ENCODE measurements around the gene ZNF621.

Gene ZNF621

GRCh38 chr3:40572588-40572987 is 47.8 kb downstream of the ZNF621 start:
- no peak overlapping the region for H3K4me3 ChIP-seq (ENCODE audit: low read depth, low read length)
- TF ChIP-seq CTCF (IDR thresholded peaks at IDR 0.05; ENCODE audit: low read depth, low read length) = no peak

- TF ChIP-seq CTCF (IDR thresholded peaks at IDR 0.05; ENCODE audit: low read depth, low read length) = no peak
- H3K4me3 ChIP-seq (ENCODE audit: low read depth, low read length) = no peak overlapping the region
Measured at GRCh38 chr3:40574050-40574449, 49.3 kb downstream of the ZNF621 start.

GRCh38 chr3:40574661-40575060 is 49.9 kb downstream of the ZNF621 start:
- H3K4me3 ChIP-seq (ENCODE audit: low read depth, low read length) = no peak overlapping the region
- no peak for TF ChIP-seq CTCF (IDR thresholded peaks at IDR 0.05; ENCODE audit: low read depth, low read length)

- TF ChIP-seq CTCF (IDR thresholded peaks at IDR 0.05; ENCODE audit: low read depth, low read length) = no peak
- no peak overlapping the region for H3K4me3 ChIP-seq (ENCODE audit: low read depth, low read length)
Measured at GRCh38 chr3:40576396-40576795, 51.6 kb downstream of the ZNF621 start.

GRCh38 chr3:40580494-40581091 is 55.8 kb downstream of the ZNF621 start:
- H3K4me3 ChIP-seq (ENCODE audit: low read depth, low read length) = no peak overlapping the region
- TF ChIP-seq CTCF (IDR thresholded peaks at IDR 0.05; ENCODE audit: low read depth, low read length) = peak; percentile 94

- TF ChIP-seq CTCF (IDR thresholded peaks at IDR 0.05; ENCODE audit: low read depth, low read length) = no peak
- H3K4me3 ChIP-seq (ENCODE audit: low read depth, low read length) = no peak overlapping the region
Measured at GRCh38 chr3:40581166-40581565, 56.4 kb downstream of the ZNF621 start.

- no peak overlapping the region for H3K4me3 ChIP-seq (ENCODE audit: low read depth, low read length)
- no peak for TF ChIP-seq CTCF (IDR thresholded peaks at IDR 0.05; ENCODE audit: low read depth, low read length)
Measured at GRCh38 chr3:40582401-40583027, 57.8 kb downstream of the ZNF621 start.
